ENCODE measurements around the gene GPR137.
"Not testable (repeated sequence)": the region's sequence is repeated elsewhere in the genome, so short reads cannot be mapped to it uniquely, and the experiment has no call there.

The GPR137 gene

DNA sequence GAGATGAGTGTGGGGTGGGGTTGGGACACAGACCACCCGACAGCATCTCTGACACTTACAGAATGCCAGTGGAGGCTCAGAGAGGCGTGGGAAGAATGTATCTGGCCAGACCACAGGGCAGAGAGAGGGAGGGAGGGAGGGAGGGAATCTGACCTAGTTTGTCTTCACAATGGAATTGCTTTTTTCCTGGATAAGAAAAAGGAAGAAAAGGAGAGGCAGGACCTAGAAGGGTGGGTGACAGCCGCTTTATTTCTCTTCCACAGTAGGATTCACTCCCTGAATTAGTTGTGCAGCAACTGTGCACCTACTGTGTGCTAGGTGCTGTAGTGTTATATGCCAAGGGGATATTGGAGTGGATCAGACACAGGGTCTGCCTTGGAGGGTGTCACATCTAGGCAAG is 9.1 kb downstream of the GPR137 start:
- intact Hi-C loops (cut with DNase I): no loop called here
- no peak for DNase-seq

DNA sequence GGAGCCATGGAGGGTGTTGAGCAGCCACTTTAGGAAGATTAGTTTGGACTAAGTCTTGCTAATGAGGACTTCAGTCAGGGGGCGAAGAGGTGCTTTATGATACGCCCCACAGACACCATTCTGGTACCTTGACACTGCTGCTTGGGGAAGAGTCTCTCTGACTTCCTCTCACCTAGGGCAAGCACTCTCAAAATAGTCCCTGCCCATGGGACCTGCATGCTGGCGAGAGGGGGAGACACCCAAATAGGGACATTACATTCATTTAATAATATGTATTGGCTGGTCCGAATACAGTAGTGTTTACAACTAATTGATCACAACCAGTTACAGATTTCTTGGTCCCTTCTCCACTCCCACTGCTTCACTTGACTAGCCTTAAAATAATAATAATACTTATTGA is 10.1 kb downstream of the GPR137 start:
- no peak for DNase-seq
- intact Hi-C loops (cut with DNase I): no loop called here

DNA sequence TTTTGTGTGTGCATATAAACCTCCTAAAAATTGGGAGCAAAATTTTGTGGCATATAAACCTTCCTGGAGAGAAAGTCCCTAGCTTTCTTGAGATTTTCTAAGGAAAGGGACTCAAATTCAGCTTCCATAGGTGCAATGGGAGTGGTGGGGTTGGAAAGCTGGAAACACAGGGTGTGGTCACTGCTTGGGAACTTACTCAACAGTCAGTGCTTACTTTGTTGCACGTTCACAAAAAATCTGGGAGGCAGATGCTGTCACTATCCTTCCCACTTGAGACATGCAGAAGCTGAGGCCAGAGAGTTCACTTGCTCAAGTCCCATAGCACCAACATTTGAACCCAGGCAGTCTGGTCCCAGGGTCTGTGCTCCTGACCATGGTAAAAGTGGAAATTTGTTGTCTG is 10.6 kb downstream of the GPR137 start:
- DNase-seq: no peak
- intact Hi-C loops (cut with DNase I): no loop called here

DNA sequence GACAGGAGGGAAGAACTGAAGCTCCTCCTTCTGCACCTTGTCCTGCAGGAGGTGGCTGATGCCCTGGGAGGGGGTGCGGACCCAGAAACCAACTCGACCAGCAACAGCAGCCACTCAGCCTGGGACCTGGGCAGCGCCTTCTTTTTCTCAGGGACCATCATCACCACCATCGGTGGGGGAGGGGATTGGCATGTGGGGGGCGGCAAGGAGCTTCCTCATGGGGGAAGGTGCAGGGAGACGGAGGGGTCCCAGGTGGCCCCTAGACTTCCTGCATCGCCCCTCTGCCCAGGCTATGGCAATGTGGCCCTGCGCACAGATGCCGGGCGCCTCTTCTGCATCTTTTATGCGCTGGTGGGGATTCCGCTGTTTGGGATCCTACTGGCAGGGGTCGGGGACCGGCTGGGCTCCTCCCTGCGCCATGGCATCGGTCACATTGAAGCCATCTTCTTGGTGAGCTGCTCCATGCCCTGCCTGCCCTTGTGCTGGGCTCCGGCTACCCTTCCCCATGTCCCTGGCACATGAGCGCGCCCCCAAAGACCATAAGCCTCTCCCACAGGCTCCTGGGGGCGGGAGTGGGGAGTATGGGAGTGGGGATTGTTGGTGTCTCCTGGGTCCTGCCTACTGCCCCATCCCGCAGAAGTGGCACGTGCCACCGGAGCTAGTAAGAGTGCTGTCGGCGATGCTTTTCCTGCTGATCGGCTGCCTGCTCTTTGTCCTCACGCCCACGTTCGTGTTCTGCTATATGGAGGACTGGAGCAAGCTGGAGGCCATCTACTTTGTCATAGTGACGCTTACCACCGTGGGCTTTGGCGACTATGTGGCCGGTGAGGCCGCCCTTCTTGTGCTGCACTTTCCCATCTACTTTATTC is 11.4 kb downstream of the GPR137 start:
- intact Hi-C loops (cut with DNase I): no loop called here
- DNase-seq: no peak

DNA sequence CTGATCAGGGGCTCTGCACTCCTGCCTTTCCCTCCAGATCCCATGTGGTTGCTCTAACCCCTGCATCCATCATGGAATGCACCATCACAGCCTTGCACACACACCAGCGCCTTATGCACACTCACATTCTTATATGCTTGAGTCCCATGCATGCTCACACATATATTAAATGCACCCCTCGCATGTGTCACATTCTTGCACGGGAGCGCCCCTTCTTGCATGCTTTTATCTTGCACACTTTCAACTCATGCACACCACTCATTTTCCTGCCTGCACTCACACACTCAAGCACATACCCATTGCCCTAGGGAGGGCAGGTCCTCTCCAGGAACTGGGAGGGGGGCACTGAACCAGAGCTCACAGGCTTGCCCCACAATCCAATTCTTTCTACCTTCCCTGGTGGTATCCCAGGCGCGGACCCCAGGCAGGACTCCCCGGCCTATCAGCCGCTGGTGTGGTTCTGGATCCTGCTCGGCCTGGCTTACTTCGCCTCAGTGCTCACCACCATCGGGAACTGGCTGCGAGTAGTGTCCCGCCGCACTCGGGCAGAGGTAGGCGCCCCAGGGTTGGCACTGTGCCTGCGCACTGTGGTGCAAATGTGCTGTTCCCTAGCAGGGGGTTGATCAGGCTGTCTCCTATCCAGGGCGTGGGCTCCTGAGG is 12.2 kb downstream of the GPR137 start:
- intact Hi-C loops (cut with DNase I): no loop called here
- no peak for DNase-seq

DNA sequence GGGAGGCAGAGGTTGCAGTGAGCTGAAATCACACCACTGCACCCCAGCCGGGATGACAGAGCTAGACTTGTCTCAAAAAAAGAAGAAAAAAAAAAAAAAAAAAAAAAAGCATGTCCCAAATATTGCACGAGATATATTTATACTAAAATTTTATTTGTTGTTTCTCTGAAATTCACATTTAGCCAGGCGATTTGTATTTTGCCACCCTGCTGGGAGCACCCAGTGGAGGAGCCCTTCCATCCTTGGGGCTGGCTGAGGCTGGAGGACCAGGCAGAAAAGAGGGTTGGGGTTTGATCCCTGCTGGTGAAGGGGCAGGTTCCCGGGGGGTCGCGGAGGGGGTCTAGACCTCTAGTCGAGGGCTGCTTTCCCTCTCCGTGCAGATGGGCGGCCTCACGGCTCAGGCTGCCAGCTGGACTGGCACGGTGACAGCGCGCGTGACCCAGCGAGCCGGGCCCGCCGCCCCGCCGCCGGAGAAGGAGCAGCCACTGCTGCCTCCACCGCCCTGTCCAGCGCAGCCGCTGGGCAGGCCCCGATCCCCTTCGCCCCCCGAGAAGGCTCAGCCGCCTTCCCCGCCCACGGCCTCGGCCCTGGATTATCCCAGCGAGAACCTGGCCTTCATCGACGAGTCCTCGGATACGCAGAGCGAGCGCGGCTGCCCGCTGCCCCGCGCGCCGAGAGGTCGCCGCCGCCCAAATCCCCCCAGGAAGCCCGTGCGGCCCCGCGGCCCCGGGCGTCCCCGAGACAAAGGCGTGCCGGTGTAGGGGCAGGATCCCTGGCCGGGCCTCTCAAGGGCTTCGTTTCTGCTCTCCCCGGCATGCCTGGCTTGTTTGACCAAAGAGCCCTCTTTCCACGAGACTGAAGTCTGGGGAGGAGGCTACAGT is 13.6 kb downstream of the GPR137 start:
- DNase-seq: peak; percentile 49 to 92 (median 81)
- intact Hi-C loops (cut with DNase I): no loop called here

DNA sequence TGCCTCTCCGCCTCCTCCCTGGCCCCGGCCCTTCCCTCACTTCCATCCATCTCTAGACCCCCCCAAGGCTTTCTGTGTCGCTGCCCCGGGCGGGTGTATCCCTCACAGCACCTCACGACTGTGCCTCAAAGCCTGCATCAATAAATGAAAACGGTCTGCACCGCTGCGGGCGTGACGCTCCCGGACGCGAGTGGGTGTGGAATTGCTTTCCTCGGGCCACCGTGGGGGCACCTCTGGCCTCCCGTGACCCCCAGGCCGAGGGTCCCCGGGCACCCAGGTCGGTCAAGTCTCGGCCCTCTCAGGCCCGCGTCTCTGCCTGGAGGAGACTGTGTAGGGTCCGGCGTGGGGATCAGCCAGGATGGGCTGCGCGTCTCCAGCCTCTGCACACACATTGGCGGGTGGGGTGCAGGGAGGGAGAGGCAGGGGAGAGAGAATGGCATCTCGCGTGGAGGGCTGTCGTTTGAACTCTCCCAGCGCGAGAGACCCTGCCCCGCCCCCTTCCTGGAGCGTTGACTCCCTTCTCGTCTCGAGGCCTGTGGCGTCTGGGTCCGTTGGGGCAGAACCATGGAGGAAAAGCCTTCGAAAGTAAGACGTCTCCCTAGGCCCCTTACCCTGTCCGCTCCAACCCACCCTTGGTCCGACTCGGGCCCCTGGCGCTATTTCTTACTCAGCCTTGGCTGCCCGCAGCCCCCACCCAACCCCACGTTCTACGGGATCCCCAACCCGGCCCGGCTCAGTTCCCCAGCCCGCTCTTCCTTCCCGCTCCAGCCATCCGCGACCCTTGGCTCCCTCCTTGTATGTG is 14.4 kb downstream of the GPR137 start, which contains the start of gene CATSPERZ:
CATSPERZ (plus strand) TSS at position 512 of the 802 bp plus-strand sequence; CDS start at position 565, 53 bp downstream.
- DNase-seq: peak in 7 of 42 donors; percentile 22 to 57 (median 41)
- intact Hi-C loops (cut with DNase I): no loop called here

DNA sequence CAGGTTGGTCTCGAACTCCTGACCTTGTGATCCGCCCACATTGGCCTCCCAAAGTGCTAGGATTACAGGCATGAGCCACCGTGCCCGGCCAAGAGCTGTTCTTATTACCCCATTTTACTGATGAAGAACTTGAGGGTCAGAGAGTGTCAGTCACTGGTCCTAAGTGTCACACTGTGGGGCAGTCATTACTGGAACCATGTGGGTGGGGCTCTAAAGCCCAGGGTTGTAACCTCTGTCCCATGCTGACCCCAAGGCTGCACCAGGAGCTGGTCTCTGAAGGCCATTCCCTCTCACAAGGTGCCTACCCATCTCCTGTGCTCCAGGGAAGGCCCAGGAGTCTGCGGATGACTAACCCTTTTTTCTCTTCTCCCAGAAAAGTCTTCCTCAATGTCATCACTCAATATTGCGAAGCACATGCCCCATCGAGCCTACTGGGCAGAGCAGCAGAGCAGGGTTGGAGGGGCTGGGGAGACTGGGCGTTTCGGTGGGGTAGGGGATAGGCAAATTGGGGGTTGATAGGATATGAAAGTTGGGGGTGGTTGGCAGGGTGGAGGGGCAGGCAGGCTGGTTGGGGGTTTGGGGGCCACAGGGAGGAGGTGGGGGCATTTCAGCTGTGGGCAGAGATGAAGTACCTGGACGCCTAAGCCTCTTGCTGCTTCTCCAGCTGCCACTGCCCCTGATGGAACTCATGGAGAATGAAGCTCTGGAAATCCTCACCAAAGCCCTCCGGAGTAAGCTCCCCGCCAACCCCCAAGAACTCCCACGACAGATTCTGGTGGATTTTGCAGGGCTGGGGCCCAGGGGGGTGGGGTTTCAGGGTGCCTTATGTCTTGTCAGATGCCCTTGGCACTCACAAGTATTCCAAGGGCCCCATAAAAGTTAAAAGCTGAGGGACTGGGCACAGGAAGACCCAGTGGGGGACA is 17.7 kb downstream of the GPR137 start:
- no peak for DNase-seq
- intact Hi-C loops (cut with DNase I): loop anchor here (2.0 kb wide), 1 partner anchor 33 kb away; no protein-coding TSS in a partner anchor

DNA sequence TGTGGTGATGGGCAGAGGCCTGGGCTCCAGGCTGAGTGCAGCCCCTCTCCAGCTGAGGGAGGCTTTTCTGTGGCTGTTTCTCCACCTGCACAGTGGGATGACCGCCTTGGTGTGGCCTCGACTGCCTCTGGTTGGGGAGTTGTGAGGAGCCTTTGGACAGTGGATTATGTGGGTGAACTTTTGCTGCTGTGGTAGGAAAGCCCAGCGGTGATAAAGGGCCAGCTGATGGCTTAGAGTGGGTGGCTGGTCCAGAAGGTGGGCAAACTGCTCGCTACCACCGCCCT is 18.3 kb downstream of the GPR137 start:
- DNase-seq: no peak
- intact Hi-C loops (cut with DNase I): loop anchor here (2.0 kb wide), 1 partner anchor 33 kb away; no protein-coding TSS in a partner anchor

DNA sequence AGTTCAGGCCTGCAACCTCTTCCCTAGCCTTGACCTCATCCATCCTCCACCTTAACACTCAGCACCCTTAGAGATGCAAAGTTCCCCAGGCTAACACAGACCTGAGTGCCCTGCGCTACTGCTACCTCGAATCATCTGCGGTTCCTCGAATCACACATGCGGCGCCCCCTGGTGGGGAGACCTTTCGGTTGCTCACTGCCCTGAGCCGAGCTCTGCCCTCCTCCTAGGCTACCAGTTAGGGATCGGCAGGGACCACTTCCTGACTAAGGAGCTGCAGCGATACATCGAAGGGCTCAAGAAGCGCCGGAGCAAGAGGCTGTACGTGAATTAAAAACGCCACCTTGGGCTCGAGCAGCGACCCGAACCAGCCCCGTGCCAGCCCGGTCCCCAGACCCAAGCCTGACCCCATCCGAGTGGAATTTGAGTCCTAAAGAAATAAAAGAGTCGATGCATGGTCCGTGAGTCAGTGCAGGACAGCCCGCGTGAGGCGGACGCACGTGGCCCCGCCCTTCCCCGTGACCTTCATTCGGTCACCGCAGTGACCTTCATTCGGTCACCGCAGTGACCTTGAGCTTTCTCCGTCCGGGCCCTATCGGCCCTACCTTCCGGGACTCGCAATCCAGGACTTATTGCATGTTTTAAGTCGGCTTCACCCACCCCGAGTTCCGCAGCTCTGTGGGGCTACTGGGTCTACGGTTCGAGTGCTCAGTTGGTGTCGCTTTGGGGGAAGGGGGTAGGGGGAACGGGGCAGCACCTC is 18.8 kb downstream of the GPR137 start:
- peak; percentile 91 to 99 (median 96) for DNase-seq
- intact Hi-C loops (cut with DNase I): loop anchor here (2.0 kb wide), 1 partner anchor 34 kb away; no protein-coding TSS in a partner anchor

DNA sequence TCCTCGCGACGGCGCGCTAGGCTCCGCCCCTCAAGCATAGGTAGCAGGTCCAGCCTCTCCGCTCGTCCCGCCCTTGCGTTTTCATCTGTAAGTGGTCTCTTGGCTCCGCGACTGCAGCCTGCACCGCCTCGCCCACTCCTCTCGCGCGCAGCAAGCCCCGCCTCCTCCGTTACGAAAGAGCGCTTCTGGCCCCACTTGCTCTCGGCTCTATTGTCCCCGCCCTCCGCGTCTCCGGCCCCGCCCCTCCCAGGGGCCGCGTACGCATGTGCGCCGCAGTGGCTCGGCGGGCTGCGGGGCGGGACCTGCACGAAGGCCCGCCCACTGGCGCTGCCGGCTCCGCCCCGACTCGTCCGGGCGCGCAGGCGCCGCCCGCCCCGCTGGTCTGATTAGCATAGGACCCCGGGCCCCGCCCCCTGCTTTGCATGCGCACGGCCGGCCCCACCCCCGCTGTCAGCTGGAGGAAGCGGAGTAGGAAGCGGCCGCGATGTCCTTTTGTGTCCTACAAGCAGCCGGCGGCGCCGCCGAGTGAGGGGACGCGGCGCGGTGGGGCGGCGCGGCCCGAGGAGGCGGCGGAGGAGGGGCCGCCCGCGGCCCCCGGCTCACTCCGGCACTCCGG is 19.5 kb downstream of the GPR137 start, which contains the start of gene ESRRA:
ESRRA (plus strand) TSS at position 450 of the 616 bp plus-strand sequence. CDS start 1,656 bp downstream, outside the sequence.
- intact Hi-C loops (cut with DNase I): loop anchor here (2.0 kb wide), 1 partner anchor 34 kb away; no protein-coding TSS in a partner anchor
- DNase-seq: peak; percentile 98 to 100 (median 100)

DNA sequence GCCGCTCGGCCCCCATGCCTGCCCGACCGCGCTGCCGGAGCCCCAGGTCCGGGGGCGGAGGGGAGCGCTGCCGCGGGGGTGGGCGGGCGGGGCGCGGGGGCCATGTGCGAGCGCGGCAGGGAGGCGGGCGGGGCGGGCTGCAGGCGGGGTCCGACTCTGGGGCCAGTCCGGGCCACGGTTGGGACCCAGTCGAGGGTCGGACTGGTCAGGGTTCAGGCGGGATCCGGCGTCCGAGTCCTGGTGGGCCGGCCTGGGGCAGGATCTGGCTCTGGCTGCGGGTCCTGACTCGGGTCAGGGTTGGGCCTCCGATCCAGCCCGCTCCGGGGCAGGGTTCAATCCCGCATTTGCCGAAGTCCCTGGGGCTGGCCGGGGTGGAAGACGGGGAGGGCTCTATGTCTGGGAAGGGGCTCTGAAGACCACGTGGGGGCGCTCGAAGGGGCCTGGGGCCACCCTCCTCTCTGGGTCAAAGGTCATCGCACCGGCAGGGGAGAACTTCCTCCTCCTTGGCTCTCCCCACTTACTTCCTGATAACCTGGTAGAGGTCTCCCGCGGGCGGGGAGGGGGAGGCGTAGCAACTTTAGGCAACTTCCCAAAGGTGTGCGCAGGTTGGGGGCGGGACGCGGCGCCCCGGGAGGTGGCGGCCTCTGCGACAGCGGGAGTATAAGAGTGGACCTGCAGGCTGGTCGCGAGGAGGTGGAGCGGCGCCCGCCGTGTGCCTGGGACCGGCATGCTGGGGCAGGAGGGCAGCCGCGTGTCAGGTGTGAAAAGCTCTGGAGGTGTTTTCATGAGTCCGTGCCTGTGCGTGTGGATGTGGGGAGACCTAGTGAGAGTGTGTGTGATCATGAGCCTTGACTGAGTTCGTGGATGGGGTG is 20.3 kb downstream of the GPR137 start:
- peak; percentile 46 to 82 (median 64) for DNase-seq
- intact Hi-C loops (cut with DNase I): loop anchor here (2.0 kb wide), 1 partner anchor 35 kb away; no protein-coding TSS in a partner anchor

DNA sequence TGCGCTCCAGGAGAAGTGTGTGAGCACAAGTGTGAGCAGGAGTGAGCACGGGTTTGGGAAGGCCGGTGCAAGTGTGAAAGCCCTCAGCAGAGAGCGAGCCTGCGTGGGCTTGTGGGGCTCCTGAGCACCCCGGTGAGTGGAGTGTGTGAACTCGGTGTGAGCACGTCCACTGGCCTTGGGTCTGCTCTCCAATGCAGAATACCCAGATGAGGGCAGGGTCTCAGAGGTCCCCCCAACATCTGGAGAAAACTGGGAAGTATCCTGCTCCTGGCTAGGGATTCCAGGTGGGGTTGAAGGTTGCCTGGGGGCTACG is 20.9 kb downstream of the GPR137 start:
- peak in 3 of 42 donors; percentile 17 to 41 (median 36) for DNase-seq
- intact Hi-C loops (cut with DNase I): no loop called here

DNA sequence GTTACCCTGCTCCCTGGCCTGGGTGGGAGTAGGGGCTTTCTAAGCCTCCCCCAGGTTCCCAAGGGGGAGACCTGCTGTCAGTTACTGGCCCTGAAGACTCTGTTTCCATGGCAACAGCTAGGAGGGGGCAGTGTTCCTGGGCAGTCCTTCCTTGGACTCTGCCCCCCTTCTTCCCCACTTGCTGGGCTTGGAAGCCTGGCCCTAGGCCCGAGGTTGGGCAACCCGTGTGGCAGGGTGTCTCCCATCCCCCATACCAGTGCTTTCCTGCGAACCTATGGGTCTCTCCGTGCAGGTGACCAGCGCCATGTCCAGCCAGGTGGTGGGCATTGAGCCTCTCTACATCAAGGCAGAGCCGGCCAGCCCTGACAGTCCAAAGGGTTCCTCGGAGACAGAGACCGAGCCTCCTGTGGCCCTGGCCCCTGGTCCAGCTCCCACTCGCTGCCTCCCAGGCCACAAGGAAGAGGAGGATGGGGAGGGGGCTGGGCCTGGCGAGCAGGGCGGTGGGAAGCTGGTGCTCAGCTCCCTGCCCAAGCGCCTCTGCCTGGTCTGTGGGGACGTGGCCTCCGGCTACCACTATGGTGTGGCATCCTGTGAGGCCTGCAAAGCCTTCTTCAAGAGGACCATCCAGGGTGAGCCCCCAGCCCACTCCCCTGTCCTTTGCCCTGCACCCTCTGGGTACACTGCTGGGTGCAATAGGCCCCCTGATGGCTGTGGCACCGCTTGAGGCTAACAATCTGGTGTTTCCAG is 21.4 kb downstream of the GPR137 start:
- intact Hi-C loops (cut with DNase I): no loop called here
- DNase-seq: peak in 12 of 42 donors; percentile 37 to 63 (median 49)

DNA sequence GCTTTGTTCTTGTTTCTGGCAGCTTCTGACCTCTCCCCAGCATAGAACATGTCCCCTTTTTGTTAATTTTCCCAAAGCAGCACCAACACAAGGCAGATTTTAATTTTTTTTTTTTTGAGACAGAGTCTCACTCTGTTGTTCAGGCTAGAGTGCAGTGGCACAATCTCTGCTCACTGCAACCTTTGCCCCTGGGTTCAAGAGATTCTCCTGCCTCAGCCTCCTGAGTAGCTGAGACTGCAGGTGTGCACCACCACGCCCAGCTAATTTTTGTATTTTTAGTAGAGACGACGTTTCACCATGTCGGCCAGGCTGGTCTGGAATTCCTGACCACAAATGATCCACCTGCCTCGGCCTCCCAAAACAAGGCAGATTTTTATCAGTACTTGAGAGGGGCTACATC is 22.1 kb downstream of the GPR137 start:
- intact Hi-C loops (cut with DNase I); DNase-seq: not testable (repeated sequence)

Data from head of caudate nucleus (tissue), 42 donors.